Right ventricle myocardium inferior (tissue), 1 donor: Measurements from ENCODE around the gene ATP1A4. TPM values are rescaled to one million over a fixed set of nuclear protein-coding genes. Genes with fewer than 3 reads are reported as not detected.

Experiments
- ATAC-seq: fragments of 200-7000 bp; cut with Tn5 transposase; one replicate; pipeline ENCODE4 v1.9.1; 2020; ENCODE audit warnings: mild to moderate bottlenecking, moderate library complexity
- DNase-seq: peaks from one replicate; pipeline ENCODE4 v3.0.0; 2021; ENCODE audit errors: missing footprints
- intact Hi-C: fragments of 100-400 bp; cut with DNase I; formaldehyde crosslinking; loops from one replicate; pipeline ENCODE4 v1.11.0; 2022
- total RNA-seq: library from RNA; stranded (reverse); fragmentation: NEBNext Ultra II Directional; extraction: Animal tissue kit (Norgen Biotek cat#: 25700); gene quantifications from one replicate; pipeline ENCODE4 v1.2.1, GENCODE V29; 2021
- donor health status: DM: no; HTN: yes; CAD: no; lungs with severe emphysema.

The ATP1A4 gene
- total RNA-seq, 1 donor from 2014 or later, result not detected

DNA sequence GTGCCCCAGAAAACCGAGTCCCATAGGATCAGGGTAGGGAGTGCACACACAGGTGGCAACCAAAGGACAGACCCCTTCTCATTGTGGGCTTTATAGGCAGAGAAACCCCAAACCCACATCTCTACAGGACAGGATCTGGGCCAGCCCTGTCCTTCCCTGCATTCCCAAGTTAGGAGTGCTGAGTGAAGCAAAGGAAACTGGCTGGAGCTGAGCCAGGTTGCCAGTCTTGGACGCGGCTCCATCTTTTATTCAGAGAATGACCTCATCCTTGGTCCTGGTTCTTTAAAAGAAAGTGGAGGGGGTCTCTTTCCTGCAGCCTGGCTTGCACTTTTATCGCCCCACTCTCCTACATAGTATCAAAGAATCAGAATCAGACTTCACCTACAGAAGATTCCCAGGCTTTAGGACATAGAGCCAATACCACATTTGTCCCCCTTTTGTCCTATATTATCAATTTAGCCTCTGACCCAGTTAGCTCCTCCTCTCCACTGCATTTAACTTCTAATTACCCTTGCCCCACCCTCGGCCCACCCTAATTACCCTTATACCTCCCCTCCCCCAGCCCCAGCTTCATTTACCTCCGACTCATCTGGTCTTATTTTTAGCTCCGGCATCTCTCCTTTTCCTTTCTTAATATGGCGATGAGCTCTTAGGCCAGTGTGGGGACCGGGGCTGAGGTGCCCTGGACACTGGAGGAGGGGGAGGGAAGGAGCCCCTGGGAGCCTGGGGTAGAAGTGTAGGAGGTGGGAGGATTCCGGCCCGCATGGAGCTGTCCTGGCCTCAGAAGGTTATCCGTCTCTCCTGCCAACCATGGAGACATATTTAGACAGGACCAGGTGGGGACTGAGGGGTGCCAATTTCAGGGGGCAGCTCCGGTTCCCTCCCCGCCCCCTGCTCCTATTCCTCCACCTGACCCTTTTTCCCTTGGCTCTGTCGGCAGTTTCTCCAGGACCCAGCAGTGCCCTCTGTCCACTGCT, 38.5 kb downstream of the ATP1A4 start, which contains the start of gene CASQ1:
Gene CASQ1, plus strand, starts transcription at position 927 of the 977 bp plus-strand sequence. CDS start 177 bp downstream, outside the sequence.
- intact Hi-C loops, result loop anchor here (2.0 kb wide), 1 partner anchor 31 kb away; no protein-coding TSS in a partner anchor
- DNase-seq (no peak), ATAC-seq (peak; percentile 17)

DNA sequence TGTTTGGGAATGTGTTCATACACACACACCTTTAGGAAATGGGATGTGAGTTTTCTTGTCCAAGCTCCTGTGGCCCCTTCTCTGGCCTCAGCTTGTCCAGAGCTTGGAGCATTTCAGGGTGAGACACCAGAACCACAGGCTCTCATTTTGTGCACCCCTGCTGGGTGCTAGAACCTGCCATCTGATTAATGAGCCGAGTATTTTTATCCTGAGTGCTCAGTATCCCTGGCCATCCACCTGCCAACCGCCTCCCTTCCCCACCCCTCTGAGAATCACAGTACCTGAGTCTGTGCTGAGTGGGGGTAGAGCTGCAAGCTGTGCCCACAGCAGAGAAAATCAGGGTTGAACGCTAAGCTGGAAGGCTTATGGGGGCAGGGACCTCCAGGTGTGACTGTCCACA, 40.4 kb downstream of the ATP1A4 start:
- ATAC-seq, result no peak
- intact Hi-C loops, result loop anchor here (2.0 kb wide), 1 partner anchor 61 kb away; no protein-coding TSS in a partner anchor
- DNase-seq, result no peak

DNA sequence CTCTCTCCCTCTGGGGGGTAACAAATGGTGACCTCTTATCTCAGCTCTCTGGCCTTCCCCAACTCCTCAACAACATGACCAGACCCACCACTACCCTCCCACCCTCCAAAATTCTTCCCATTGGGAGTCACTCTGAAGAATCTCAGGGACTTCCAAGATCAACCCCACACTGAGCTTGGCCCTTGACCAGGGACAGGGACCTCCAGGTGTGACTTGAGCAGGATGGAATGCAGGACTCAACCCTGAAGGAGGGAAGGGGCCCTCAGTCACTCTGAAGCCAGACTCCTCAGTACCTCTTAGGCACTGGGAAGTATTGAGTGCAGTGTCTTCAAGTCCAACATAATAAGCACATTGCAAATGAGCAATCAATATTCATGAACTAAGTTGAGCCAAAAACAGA, 40.8 kb downstream of the ATP1A4 start:
- intact Hi-C loops, result loop anchor here (2.0 kb wide), 1 partner anchor 61 kb away; no protein-coding TSS in a partner anchor
- no peak for DNase-seq
- no peak for ATAC-seq

DNA sequence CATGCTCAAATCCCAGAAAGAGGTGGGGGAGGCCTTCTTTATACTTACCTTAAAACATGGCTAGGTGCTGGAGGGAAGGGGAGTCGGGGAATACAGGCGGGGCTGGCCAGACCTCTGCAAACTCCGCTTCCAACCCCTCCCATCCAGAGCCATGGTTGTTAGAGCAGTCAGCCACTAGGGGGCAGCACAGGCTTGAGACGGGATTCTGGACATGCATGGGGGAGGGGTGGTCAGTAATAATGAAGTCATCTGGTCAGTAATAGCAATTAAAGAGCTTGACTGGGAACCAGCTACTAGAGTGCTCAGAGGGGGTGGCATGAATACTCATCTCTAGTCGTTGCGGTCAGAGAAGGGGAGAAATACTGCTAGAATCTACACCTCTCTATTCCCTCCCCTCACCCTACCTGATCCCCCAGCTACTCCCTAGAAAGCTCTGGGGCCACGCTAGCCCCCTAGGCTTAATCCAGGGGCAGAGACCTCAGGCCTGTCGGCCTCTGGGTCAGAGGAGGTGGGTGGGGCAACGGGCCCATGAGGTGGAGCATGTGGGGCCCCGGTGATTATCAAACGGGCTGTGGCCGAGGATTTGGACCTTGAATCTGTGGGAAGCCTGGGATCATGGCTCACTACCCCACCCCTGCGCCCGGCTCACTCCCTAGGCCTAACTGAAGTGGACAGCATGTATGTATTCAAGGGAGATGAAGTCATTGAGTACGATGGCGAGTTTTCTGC, 41.9 kb downstream of the ATP1A4 start:
- intact Hi-C loops, result loop anchor here (1.0 to 2.0 kb wide), 4 partner anchors 26 to 98 kb away; no protein-coding TSS in a partner anchor
- DNase-seq (peak; percentile 90), ATAC-seq (peak; percentile 87)

DNA sequence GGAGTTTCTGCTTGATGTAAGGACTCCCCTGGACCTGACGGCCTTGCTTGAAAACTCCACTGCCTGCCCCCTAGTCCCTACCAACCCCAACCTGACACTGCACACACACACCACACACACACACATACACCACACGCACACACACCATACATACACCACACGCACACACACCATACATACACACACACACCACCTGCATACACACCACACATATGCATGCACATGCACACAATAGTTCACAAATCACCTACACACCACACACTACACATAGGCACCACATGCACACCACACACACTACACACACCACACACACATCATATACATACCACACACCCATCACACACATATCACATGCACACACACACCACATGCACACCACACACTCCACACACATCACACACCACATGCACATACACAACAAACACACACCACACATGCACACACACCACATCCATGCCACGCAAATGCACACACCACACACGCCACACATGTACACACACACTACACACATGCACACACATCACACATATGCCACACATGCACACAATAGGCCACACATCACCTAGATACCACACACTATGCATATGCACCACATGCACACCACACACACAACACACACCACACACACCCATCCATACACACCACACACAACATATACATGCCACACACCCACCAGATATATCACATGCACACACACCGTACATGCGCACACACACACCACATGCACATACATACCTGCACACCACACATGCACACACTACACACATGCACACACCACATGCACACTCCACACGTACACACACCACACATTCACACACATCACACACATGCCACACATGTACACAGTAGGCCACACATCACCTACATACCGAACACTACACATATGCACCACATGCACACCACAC, 42.7 kb downstream of the ATP1A4 start:
- no peak for ATAC-seq
- no peak for DNase-seq
- intact Hi-C loops, result loop anchor here (1.0 to 2.0 kb wide), 4 partner anchors 25 to 97 kb away; no protein-coding TSS in a partner anchor

DNA sequence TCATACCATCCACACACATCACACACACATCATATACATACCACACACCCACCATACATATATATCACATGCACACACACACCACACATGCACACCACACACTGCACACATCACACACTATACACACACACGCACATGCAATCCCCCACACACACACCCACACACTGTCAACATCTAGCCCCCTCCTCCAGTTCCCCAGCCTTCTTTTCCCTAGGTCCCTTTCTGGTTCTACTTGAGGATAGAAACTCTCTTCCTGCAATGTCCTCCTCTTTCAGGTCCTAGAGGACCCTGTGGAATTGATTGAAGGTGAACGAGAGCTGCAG, 43.3 kb downstream of the ATP1A4 start:
- intact Hi-C loops, result no loop called here
- DNase-seq (no peak), ATAC-seq (no peak)

DNA sequence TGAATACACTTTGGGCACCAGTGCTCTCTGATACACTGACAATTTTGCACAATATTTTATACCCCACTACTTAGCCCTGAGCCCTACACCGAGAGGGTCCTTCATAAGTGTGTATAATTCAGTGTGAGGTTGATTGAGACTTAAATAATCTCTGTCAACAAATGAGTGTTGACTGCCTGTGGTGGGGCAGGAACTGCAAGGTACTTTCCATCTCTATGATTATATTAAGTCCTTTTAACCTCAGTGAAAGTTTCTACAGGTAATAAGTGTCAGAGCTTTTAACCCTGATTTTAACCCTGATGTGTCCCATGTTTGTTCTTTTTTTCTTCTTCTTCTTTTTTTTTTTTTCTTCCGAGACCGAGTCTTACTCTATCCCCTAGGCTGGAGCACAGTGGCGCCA, 44.7 kb downstream of the ATP1A4 start:
- intact Hi-C loops, result no loop called here
- no peak for ATAC-seq

DNA sequence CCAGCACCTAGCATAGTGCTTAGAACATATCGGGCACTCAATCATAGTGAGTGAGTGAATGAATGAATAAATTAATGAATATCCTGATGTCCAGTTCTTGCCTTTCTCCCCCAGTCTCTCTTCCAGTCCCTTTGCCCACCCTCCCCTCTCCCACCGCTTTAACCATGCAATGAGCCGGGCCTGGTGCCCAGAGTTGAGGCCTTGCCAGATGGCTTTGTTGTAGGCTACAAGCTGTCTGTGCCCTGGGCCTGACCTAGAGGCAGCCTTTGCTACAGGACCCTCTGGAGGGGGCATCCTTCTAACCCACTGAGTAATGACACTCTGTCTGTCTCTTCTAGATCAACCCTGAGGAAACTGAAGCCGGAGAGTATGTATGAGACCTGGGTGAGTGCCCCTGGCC, 45.8 kb downstream of the ATP1A4 start:
- ATAC-seq (no peak), DNase-seq (no peak)
- intact Hi-C loops, result no loop called here

More for the DNA sequence above, 44.7 kb downstream of the ATP1A4 start:
- no peak for DNase-seq

DNA sequence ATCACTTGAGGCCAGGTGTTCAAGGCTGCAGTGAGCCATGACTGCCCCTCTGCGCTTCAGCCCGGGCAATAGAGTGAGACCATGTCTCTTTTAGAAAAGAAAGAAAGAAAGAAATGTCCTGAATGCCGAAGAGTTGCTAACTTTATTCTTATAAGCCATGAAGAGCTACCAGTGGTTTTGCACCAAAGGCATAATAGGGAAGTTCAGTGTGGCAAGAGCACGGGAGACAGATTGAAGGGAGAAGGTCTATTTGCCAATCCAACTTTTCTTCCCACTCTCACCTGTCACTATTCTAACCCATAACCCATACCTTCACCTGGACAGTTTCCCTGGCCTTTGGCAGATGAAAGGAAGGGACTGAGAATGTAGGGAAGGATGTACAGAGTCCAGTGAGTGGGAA, 49.4 kb downstream of the ATP1A4 start:
- intact Hi-C loops, result no loop called here
- DNase-seq (no peak), ATAC-seq (no peak)

DNA sequence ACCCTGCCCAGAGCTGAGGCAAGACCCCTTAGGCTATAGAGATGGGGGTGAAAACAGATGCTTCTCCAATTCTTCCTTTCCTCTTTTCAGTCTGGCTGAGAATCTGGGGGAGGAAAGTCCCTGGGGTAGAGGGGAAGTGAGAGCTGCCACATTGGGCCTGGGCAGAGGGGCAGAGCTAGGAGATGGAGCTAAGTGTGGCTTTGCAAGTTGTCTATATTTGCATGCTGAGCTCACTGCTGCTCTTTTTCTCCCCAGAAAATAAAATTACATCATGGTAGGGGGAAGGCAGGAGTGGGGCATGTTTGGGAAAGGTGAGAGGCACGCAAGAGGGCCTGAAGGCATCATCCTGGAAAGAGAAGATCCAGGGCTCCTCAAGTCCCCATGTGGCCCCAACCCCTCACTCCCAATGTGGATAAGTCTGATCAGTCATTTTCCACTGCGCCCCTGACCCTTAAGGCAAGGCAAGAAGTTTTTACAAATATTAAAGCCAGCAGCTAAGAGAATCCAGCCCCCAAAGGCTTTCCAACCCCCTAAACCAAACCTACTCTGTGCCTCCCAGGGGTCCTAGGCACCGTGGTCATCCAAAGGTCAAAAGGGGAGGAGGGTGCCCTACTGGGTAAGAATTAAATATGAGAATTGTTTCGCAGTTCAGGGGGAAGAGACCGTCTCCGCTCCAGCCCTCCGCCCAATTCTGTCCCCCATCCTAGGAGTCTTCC, 53.3 kb downstream of the ATP1A4 start:
- intact Hi-C loops, result loop anchor here (5.0 kb wide), 2 partner anchors 38 to 87 kb away; partner anchors contain the start of gene ATP1A2
- ATAC-seq (no peak), DNase-seq (no peak)

DNA sequence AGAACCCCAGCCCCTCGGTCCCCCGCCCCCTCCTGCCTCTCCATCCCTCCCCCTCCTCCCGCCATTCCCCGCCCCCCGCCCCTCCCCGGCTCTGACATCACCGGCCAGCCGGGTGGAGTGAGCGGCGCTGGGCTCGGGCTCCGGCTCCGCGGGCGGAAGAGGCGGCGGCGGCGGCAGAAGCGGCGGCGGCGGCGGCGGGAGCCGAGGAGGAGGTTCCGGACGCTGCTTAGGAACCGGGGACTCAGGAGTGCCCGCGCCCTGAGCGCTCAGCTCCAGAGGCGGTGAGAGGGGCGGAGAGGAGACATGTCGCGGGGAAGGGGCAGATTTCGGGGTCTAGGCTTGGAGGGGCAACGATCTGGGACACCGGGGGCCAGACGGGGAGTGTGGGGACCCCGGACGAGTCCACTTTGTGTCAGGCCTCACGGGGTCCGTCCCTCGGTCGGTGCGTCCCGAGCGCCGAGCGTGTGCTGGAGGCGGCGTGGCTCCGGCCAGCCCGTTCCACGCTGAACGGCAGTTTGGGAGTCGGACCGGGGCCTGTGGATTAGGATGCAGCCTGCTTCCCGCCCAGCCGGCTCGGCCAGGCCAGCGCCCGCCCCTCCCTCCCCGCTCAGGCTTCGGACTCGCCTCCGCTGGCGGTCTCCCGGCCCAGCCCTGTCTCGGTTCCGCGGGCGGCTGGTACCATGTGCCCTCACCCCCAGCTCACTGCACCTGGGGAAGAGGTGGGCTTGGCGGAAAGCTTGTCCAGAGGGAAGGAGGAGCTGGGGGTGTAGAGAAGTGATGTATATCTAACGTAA, 54.0 kb downstream of the ATP1A4 start, which contains the start of gene PEA15:
Gene PEA15, plus strand, starts transcription at position 143 of the 794 bp plus-strand sequence. CDS start 6,161 bp downstream, outside the sequence.
- intact Hi-C loops, result loop anchor here (5.0 kb wide), 2 partner anchors 37 to 88 kb away; partner anchors contain the start of gene ATP1A2
- ATAC-seq (peak; percentile 88), DNase-seq (peak; percentile 86)

DNA sequence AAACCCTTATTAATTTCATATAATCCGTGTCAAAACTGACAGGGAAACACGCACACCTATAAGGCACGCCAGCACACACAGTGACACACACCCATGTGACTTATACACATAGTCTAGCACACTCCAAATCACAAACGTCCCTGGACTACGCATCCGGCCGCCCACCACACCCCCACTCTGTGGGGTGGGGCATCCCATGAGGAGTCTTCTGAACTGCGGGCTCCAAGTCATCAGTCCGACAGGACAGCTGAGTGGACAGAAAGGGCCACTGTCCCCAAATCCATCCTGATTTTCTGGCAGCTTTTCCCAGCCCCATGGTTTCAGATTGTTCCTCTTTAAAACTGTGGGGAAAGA, 54.6 kb downstream of the ATP1A4 start:
- no peak for DNase-seq
- intact Hi-C loops, result loop anchor here (5.0 kb wide), 2 partner anchors 36 to 89 kb away; partner anchors contain the start of gene ATP1A2

DNA sequence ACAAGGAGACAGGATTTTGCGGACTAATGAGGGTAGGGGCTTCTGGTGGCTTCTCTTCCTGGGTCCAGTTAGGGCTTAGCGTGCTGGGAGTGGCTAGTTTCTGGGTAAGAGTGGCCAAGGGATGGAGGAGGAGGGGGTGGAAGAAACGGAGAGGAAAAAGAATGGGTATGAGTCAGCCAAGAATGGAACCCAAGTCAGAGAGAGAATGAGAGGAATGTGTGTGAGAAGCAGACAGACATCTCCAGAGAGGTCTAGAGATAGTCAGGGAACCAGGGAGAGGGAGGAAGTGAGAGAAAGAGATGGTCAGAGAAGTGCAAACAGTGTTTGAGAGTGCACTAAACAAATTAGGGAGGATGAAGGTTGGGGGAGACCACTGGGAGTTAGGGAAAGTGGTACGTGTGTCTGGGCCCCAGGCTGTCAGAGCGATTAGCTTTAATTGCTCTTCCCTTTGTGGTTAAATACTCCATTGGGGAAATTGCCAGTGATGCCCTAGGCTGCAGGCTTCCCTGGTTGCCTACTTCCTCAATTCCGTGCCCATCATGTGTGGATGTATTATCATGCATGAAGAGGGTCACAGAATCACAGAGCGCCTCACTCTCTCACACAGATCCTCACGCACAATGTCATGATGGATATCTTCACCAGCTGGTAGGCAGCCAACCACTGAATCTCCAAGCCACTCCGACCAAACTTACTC, 55.2 kb downstream of the ATP1A4 start:
- intact Hi-C loops, result loop anchor here (5.0 kb wide), 2 partner anchors 36 to 89 kb away; partner anchors contain the start of gene ATP1A2
- ATAC-seq (no peak), DNase-seq (no peak)

More for the DNA sequence above, 54.6 kb downstream of the ATP1A4 start:
- ATAC-seq, result peak; percentile 32

DNA sequence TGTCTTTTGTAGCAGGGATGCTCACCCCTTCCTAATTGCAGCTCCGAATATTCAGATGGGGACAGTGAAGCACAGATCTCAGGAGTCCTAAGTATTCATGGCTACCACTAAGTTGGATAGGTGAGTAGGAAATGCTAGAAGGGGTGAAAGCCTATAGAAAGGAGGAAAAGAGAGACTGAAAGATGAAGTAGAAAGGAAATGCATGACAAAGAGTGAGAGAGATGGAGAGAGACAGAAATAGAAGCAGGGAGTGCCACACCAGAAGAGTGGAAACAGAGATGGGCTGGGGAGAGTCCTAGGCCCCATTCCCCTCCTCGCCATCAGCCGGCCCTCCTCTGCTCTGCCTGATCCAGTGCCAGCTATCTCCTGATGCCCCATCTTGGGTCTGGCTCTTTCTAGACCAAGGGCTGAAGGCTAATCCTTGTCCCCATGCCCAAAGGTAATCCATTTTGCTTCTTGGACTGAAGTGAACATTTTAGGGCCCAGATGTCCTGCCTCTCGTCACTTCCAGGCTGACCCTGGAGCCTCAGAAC, 55.8 kb downstream of the ATP1A4 start:
- intact Hi-C loops, result loop anchor here (5.0 kb wide), 2 partner anchors 35 to 90 kb away; partner anchors contain the start of gene ATP1A2
- ATAC-seq (no peak), DNase-seq (no peak)

DNA sequence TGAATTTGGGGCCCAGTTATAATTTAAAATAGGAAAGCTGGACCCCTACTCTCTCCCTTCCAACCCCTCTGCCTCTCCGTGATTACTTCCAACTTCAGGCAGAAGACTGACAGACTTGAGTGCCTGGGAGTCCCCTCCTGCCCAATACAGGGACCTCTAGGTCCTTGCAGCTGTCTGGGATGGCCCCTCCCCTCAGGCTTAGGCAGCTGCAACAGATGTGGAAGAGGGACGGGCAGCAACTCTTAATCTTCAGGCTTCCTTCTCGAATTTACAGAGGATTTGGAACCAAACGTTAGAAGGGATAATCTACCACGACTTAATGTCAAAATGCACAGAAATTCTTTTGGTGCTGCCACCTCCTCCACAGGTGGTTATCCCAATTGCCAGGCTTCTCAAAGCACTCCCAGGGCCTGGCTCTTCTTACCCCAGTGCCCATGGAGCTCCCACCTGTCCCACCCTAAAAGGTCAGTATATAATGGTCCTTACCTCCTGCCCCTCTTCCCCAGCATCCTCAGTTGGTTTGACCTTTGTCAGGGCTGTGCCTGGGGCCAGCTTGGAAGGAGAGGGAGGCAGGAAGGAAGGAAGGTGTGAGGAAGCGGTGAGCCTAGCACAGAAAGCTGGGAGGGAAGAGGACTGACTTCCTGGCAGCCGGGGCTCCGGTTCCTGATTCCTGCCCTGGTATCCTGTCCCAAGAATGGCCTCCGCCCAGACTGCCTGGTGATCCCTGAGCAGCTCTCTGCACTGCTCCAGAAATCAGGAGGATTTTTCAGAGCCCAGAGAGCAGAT, 56.6 kb downstream of the ATP1A4 start:
- intact Hi-C loops, result loop anchor here (5.0 kb wide), 2 partner anchors 34 to 91 kb away; partner anchors contain the start of gene ATP1A2
- DNase-seq (no peak), ATAC-seq (no peak)
